UCSD-AML1 (cell line): ENCODE measurements around the gene HOXA3.

ENCODE experiments used
- DNase-seq: peaks from one replicate; lab custom pipeline; 2025; ENCODE audit not compliant: unreplicated experiment; lab: John Stamatoyannopoulos, UW

HOXA3 gene

DNA sequence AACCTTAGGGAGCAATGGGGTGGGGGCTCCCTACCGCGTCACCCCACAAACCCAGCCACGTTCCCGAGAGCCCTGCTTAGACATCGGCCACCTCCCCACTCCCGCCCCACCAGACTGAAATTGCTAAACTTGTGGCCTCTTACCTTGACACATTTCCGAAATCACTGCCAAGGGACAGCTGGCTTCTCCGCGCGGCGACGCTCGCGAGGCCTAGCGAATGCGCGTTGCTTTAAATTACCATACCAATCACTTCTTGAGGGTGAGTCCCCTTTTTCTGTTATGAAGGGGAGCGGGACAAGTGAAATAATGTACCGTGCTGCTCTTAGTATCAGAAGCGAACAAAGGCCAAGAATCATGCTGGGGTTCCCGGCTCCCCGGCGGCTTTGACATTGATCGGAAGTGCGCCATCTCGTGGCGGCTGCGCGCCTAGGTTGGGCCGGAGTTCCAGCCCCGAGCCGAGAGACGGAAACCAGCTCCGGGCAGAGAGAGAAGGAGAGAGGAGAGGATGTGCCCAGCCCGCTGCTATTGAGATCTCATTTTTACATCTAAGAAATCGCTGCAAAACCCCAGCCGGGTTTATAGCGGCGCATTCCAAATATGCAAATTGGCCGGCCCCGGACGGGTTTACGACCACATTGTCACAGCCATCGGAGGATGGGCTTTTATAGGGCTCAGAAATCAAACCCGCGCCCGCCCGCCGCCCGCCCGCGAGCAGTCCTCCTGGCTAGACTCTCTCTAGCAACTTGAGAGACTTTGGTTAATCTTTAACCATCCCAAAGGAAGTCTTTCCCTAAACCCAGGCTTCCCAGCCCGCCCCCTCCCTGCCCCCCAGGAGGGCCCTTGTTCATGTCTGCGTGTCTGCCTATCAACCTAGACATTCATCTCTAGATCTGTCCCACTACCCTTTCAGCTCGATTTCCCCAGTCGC lies 27.4 kb upstream of the HOXA3 start:
- peak; percentile 71 for DNase-seq

DNA sequence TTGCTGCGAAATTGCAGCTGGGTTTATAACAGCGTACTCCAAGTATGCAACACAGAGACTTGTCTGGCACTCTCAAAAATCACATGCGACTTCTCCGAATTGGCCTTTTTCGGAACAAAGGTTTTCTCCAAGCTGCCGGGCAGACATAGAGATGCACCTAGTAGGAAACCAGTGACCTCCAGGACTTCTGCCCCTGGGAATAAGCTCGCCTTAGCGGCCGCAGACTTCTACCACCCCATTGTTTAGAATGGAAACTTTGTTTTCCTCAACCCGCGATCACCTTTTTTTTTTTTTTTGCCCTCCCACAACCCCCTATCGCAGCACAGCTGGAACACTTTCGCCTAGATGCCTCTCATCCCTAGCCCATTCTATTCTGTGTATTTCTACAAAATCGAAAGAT lies 26.6 kb upstream of the HOXA3 start:
- DNase-seq, result no peak

DNA sequence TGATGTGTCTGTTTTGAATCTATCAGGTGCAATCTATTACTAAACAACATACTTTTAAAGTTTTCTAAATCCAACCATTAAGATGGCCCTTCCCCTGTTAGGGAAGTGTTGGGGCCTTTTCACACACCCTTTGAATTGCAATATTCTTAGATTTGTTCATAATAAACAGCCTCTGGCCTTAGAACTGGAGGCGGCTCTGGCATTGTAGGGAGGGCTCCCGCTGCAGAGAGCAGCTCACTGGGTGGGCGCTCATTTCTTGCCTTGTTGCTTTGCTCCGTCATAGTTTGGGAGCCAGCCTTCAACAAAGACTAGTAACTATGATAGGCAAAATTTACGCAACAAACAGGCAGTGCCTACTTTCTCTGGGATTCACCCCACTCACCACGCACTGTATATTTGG lies 26.0 kb upstream of the HOXA3 start:
- no peak for DNase-seq

DNA sequence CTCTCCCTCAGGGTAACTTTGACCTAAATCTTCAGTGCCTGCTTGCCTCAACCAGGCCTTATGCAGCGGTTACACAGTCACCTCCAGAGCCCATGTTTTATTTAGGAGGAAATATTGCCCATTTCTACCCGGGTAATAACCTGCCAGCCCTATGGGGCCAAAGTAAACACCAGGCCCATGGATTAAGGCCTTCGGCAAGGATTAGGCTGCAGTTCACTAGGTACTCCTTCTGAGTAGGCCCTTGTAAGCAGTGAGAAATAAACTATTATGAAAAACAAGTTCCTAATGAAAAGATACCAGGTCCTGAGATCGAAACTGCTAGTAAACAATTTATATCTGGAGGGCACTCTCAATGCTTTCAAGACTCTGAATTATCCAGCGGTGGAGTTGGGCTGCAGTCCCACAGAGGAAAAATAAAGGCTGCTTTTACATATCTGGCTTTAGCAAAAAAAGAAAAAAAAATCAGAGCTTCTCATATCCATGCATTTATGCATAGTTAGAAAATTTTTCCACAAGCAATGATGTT lies 25.5 kb upstream of the HOXA3 start:
- DNase-seq, result no peak

DNA sequence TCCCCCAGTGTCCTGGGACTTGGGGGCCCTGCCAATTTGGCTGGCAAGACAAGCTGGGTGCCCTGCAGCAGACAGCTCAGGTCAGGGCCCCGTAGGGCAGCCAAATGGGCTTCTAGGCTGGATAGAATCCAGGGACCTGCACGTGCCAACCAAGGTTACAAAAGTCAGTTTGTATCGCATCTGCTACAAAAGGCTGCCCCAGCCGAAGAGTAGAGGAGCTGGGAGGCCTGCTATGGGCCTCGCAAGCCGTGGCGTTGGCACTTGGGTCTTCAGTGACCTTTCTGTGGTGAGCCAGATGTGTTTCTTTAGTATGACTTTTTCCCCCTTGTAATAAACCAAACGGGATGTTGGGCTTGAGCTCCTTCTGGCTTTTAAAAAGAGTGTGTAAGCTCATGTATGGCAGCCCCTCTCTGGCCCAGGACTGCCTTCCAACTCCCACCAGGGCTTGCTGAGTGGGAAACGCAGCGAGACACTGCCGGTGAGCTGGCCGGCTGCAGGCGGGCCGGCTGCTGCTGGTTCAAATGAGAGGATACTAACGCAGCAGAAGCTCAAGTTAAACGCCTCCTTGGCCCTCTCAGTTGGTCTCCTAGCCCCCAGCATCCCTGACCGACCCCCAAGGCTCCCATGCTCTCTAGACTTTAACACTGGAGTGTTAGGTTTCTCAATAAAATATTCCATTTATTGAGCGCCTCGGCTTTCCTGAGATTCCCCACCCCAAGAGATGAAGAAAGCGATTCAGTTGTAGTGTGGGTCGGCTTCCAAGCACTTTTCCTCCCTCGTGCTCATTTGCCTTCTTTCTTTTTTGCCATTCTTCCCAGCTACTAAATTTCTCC lies 24.8 kb upstream of the HOXA3 start:
- DNase-seq, result no peak

DNA sequence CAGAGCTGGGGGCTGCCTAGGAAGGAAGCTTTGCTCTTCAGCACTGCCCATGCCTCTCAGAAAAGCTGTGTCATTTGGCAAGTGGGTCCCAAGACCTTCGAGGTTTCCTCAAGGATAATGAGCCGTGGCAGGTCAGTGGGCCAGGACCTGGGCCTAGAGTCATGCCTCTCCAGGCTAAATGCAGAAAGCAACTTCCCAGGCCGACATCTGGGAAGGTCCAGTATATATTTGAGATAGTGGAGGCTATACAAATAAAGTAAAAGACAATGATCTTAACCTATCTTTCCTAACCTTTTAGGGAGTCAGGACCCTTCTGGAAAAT lies 24.1 kb upstream of the HOXA3 start:
- no peak for DNase-seq

DNA sequence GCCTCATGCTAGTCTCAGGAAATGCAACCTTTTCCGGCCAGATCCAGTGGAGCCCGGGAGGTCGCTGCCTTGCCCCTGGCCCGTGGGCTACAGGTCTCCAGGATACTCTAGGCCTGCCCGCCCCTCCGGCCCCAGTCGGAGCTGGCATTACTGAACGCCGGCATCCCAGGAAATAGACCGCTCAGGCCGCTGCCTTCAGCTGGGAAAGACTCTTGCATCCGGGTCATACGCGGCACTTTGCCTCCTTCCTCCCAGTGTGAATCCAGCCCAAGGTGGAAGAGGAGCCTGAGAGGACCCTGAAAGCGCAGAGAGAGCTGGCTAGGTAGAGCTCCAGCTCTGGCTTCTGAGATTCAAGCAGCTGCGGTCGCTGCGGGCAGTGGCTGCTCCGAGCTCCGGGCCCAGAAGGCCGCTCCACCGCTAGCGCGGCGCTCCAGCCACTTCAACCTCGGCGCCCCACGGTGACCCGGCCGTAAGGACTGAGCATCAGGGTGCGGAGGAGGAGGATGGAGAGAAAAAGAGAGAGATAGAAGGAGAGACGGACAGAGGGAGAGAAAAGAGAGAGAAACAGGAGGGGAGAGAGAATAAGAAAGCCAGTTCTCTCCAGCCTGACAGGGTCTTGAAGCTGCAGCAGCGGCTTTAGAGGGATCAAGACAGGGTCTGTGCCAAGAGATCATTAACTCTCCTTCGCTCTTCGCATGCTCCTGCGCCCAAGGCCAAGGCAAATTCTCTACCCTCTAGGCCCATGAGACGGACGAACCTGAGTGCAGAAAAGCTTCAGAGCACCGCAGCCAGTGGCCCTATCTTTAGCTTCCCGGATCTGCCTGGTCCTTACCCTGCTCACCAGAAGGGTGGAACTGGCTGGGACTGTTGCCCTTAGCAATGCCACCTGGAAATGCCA lies 23.5 kb upstream of the HOXA3 start:
- no peak for DNase-seq

DNA sequence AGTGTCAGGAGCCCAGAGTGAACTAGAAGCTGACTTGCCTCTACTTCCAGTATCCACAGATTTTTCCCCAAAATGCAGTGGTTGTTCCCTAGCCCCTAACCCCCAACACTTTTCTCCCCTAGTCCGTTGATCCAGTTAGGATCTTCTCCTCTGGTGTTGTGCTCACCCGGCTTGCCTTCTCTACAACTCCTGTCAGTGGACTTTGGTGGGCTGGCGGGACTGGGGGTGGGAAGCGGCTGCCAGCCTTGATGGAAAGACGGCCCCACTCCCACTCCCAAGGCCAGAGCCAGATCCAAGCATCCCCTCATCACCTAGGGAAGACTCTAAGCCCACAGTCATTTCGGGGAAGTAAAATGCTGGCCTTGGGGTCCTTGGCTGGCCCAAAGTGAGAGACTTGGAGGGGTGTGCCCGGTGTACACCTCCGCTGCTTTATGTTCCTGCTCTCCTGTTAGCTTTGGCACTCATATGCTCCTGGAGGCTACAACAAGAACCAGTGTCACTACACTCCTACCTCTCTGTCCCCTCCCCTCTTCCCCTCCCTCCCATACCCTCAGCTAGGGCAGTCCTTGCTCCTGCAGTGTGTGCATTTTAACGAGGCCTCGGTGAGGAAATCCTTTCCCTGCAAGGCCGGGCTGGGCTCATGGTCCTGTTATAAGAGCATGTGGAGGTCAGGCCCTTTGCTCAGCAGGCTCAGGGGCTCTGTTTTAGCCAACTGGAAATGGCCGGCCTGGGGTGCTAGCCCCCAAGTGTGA lies 22.7 kb upstream of the HOXA3 start:
- DNase-seq, result no peak

DNA sequence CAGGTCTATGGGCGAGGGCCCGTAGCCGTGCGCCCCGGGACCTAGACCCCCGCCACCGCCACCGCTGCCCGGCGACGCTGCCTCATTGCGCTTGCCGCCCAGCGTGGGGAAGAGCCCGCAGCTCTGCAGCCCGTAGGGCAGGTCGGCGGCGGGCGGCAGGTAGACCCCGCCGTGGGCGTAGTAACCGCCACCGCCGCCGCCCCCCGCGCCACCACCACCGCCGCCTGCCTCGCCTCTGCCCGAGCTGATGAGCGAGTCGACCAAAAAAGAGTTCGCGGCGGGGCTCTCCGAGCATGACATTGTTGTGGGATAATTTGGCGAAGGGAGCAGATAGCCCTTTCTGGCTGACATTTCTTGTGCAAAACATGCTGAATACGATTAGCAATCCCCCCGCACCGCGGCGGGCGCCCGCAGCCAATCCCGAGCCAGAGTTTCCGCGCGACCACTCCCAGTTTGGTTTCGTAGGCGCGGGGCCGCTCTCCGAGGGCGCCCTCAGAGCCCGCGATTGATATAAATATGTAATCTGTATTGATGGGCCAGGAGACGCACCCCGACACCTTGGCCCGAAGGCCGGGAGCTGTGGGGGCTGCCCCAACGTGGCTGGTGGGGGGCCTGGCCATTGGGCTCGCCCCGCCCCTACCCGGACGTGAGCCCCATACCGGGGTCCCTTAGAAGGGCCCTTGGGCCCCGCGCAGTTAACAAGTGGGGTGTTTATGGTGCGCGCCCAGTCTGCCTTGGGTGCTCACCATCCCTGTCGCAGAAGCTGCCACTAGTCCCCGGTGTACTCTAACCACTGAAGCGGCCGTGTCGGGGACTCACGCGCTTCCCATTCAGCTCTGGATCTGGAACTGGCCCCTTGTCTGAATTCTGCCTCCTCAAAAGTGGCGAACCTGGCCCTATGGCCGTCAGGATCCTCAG lies 21.8 kb upstream of the HOXA3 start, which contains the start of gene HOXA10:
Gene HOXA10 (minus strand): TSS at position 365 of the 918 bp plus-strand sequence. CDS start 14 bp downstream, at position 351.
- DNase-seq, result no peak

DNA sequence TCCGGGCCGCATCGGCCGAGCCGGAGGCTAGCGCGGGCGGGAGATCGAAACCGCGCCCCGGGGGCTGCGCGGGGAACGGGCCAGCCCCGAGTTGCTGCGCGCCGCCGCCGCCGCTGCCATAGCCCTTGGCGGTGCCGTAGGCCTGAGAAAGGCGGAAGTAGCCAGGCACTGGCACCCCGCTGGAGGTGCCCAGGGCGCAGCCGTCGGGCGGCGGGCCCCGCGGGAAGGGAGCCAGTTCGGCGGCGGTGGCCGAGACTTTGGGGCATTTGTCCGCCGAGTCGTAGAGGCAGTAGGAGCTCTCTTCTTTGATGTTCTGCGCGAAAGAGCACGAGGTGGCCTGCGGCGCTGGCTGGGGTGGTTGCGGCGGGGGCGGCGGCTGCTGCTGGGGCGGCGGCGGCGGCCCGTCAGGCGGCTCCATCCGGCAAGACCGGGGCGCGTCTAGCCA lies 21.1 kb upstream of the HOXA3 start:
- peak; percentile 45 for DNase-seq

DNA sequence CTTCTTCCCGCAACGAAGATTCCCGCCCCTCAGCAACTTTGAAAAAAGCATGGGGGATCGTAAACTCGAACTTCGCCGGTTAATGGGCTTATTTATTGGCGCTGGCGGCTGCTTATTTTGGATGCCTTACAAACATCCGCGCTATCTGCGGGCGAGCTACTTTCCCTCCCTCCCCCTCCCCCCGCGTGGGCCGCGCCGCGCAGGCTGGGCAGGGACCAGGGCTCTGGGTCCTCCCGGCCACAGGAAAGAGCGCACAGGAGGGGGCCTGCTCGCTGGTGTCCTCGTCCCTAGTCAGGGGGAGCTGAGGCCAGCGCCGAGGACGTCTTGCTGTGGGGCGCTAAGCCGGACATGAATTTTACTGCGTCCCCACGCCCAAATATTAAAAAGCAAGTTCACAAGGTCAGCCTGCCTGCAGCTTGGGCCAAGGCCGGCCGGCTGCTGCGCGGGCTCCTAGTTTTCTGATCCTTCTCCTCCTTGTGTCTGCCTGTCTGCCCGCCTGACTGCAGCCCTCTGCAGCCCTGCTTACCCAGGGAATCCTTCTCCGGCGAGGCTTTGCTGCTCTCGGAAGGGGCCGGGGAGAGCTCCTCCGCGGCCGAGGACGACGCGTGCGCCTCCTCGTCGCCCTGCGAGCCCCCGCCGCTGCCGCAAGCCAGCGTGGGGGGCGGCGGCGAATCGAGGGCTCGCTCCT lies 20.6 kb upstream of the HOXA3 start:
- peak; percentile 52 for DNase-seq

DNA sequence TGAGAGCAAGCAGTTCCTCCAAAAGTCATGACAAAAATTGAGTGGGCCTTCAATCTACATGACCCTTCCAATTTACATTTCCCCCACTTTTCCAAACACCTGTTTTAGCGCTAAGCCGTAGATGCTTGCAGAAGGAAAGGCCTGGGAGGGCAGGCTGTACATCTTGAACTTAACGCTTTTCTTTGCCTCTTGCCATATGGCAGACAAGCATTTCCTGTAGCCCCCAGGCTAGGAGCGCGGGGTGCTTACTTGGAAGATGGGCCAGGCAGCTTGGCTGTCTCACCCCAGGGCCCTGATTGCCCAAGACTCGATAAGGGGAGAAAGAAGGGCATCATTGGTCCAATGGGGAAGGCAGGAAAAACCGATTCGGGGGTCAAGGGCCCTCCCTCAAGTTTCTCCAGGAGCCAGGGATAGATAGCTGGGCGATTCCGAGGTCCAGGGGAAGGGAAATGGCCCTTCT lies 20.0 kb upstream of the HOXA3 start:
- DNase-seq, result no peak

DNA sequence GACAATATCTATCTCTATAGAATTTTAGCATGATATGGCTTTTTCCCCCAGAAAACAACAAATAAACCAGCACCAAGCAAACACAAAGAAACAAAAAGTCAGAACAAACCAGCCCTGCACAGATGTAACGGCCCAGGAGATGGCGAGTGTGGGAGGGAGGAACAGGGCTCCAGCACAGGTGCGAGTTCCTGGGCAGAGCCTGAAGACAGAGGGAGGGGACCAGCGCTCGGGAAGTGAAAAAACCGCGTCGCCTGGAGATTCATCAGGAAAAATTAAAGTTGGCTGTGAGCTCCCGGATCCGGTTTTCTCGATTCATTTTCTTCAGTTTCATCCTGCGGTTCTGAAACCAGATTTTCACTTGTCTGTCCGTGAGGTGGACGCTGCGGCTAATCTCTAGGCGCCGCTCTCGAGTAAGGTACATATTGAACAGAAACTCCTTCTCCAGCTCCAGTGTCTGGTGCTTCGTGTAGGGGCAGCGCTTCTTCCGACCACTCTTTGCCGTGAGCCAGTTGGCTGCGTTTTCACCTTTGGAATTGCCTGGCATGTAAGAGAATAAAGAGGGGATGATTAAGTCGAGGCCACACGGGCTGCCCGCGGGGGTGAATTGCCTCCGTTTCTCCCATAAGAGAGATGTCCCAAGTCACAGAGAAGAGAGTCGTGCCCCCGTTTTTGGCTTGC lies 19.4 kb upstream of the HOXA3 start:
- DNase-seq, result peak; percentile 30

DNA sequence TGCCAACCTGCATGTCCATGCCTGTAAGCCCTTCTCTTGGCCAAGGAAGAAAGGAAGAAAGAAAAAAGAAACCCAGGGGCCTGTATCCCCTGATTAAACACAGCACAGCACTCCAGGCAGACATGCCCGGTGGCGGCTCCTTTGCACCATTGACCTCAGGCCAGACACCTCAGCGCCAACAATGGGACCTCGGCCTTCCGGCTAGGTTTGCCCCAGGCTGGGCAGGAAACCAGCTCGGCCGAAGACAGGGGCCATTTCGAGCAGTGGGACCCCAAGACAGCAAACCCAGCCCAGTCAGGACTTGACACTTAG lies 18.9 kb upstream of the HOXA3 start:
- DNase-seq, result peak; percentile 30

DNA sequence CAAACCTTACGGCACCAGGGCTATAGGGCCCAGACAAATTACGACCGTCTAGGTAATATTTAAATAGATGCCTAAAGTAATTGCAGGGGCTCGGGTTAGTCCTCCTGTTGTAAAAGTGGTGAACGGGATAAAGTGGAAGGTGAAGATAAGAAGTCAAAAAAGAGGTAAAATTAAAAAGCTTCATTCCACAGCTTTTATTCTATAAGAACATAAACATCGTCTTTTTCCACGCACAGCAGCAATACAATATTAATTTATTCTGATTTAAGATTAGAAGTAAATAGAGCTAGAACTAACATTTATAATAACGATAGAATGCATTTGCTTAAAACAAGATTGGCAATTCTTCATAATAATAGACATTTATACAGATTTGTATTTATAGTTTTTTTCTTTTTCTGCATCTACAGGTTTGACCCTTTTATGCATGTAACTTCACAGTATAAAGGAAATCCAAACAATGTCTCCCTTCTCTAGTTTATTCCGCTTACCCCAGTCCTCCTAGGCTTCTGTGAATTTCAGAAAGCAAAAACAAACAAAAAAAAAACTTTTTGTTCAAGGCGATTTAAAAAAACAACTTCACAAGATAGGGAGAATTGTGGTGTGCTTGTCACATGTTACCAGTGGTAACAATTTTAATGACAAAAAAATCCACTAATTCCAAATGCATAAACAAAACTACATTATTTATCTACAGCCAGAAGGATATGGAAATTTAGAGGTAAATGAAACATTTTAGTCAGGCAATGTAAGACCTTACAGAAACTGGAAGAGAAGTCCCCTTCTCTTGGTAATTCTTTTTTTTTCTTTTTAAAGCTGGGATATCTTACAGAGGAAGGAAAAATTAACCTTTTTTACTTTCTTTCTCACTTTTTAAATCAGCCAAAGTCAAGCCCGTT lies 18.3 kb upstream of the HOXA3 start:
- DNase-seq, result no peak

DNA sequence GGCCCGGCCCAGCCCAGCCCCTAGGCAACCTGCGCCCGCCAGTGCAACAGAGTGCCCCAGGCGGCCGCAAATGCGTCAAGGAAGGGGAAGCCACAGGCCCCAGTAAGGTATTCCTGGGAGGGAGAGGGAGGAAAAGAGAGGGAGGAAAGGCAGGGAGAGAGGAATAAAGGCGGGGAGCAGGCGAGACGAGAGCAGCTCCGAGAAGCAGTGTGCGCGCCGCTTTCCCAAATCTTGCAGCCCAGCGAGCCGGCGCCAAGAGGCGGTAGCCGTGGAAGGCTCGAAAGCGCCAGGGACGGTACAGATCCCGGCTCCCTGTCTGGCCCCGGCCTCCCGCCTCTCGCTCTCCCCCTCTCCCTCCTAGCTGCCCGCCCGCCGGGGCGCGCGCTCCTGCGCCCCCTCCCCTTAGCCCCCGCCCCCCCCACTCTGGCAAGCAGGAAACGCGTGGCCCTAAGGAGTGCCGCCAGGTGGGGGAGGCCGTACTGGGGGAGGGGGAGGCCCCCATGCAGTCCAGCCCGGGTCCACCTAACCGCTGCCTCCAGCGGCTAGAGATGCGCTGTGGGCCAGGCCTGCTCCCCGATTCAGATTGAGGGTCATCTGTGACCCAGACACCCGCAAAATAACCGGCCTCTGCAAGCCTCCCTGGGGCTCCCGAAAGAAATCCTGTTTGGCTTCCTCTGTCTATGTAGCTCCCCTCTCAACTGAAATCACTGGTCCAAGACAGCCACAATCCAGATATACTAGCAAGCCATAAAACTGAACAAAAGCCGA lies 17.5 kb upstream of the HOXA3 start:
- peak; percentile 44 for DNase-seq
